K562 (cell line): ENCODE data around the gene CUTA. TPM values are rescaled to one million over a fixed set of nuclear protein-coding genes. Genes with fewer than 3 reads are reported as not detected.

Experiments
- CREM ChIP-seq: IDR thresholded peaks from 2 replicates; pipeline ENCODE4 v1.6.1; 2014; ENCODE audit warnings: antibody characterized with exemption, low read depth
- CSDE1 ChIP-seq, 2 experiments: fragments of 450-650 bp; IDR thresholded peaks; 2 replicates each; pipeline ENCODE4 v1.6.1; 2016; ENCODE audit warnings: mild to moderate bottlenecking in 1 of 2
- ELF2 ChIP-seq: fragments of 250-450 bp; sonication (Bioruptor Pico); IDR thresholded peaks from 2 replicates; pipeline ENCODE4 v1.5.0; 2021; ENCODE audit warnings: mild to moderate bottlenecking
- PML ChIP-seq: IDR thresholded peaks from 2 replicates; pipeline ENCODE4 v1.6.1; 2012; ENCODE audit warnings: low read length, inconsistent platforms
- POLR3A ChIP-seq: IDR thresholded peaks from 2 replicates; pipeline ENCODE4 v1.6.1; 2011; ENCODE audit warnings: borderline replicate concordance, mild to moderate bottlenecking, moderate library complexity; ENCODE audit not compliant: insufficient read length, insufficient read depth; ENCODE audit errors: extremely low read depth
- STAT5B ChIP-seq: fragments of 250-450 bp; sonication (Bioruptor Pico); IDR thresholded peaks from 2 replicates; pipeline ENCODE4 v1.8.0; 2021; ENCODE audit warnings: mild to moderate bottlenecking, inconsistent platforms
- TBL1XR1 ChIP-seq, 2 experiments: IDR thresholded peaks; 2 replicates each; pipeline ENCODE4 v1.6.1; 2012; ENCODE audit warnings: improper control_type of control experiment in 2 of 2, low read length in 2 of 2, mild to moderate bottlenecking in 1 of 2
- ZNF436 ChIP-seq: fragments of 250-450, 450-650 bp; sonication (Bioruptor Pico); formaldehyde crosslinking; IDR thresholded peaks from 2 replicates; pipeline ENCODE4 v1.7.0; 2020; ENCODE audit warnings: mild to moderate bottlenecking
- ZNF551 ChIP-seq: fragments of 250-450 bp; sonication (Bioruptor Pico); IDR thresholded peaks from 2 replicates; pipeline ENCODE4 v1.5.0; 2021; ENCODE audit warnings: mild to moderate bottlenecking, moderate library complexity
- ZNF699 ChIP-seq: fragments of 250-450 bp; sonication (Bioruptor Pico); IDR thresholded peaks from 2 replicates; pipeline ENCODE4 v1.8.0; 2021; ENCODE audit warnings: mild to moderate bottlenecking, moderate library complexity; ENCODE audit not compliant: insufficient replicate concordance
- ZNF830 ChIP-seq: fragments of 250-450 bp; sonication (Bioruptor Pico); IDR thresholded peaks from 2 replicates; pipeline ENCODE4 v1.5.0; 2021; ENCODE audit warnings: mild to moderate bottlenecking
- polyA plus RNA-seq, 8 experiments: library from polyadenylated mRNA; depleted of rRNA in 4 of 8; stranded (reverse) in 5 of 8; unstranded in 3 of 8; fragments of >200 nt; fragmentation: Nextera tagmentation in 2 of 8; fragmentation: Illumina TruSeq in 1 of 8; extraction: Ambion mirVana in 2 of 8; extraction: Trizol in 1 of 8; gene quantifications; 2 replicates each; pipeline versions ENCODE4 v1.2.1 to v1.2.3, GENCODE V29; 2011 to 2014; ENCODE audit warnings: inconsistent platforms in 1 of 8, missing spikeins in 1 of 8
- total RNA-seq, 7 experiments: library from RNA; depleted of rRNA in 6 of 7; stranded (reverse); fragments of >200 nt in 6 of 7; fragmentation: Illumina TruSeq in 2 of 7; extraction: Trizol in 2 of 7; gene quantifications; 2 replicates each; pipeline versions ENCODE4 v1.2.1 to v1.2.3, GENCODE V29; 2011 to 2021; ENCODE audit warnings: low replicate concordance in 1 of 7
- TF ChIP-seq, protein P1 (sequence below), 2 experiments: fragments of 450-650 bp; IDR thresholded peaks; 2 replicates each; pipeline ENCODE4 v1.6.1; 2018; ENCODE audit warnings: mild to moderate bottlenecking in 2 of 2, low read depth in 1 of 2; ENCODE audit not compliant: partially characterized antibody in 2 of 2
- TF ChIP-seq, protein P2 (sequence below): sonication (generic); formaldehyde crosslinking; IDR thresholded peaks from 2 replicates; pipeline ENCODE4 v1.8.0; 2022; ENCODE audit warnings: mild to moderate bottlenecking, missing genetic modification reagents
- TF ChIP-seq, protein P3 (sequence below): fragments of 450-650 bp; IDR thresholded peaks from 2 replicates; pipeline ENCODE4 v1.6.1; 2018; ENCODE audit warnings: mild to moderate bottlenecking, low read depth; ENCODE audit not compliant: partially characterized antibody
- TF ChIP-seq, protein P4 (sequence below): sonication (generic); formaldehyde crosslinking; IDR thresholded peaks from 2 replicates; pipeline ENCODE4 v1.8.1; 2023; ENCODE audit warnings: missing genetic modification reagents, mild to moderate bottlenecking, borderline replicate concordance

CUTA gene
- total and polyA plus RNA-seq, 9 of the 15 experiments (the other 6 are each of a cell fraction or from before 2014, with no cell fraction given) = 166 to 682 (median 310) TPM

DNA sequence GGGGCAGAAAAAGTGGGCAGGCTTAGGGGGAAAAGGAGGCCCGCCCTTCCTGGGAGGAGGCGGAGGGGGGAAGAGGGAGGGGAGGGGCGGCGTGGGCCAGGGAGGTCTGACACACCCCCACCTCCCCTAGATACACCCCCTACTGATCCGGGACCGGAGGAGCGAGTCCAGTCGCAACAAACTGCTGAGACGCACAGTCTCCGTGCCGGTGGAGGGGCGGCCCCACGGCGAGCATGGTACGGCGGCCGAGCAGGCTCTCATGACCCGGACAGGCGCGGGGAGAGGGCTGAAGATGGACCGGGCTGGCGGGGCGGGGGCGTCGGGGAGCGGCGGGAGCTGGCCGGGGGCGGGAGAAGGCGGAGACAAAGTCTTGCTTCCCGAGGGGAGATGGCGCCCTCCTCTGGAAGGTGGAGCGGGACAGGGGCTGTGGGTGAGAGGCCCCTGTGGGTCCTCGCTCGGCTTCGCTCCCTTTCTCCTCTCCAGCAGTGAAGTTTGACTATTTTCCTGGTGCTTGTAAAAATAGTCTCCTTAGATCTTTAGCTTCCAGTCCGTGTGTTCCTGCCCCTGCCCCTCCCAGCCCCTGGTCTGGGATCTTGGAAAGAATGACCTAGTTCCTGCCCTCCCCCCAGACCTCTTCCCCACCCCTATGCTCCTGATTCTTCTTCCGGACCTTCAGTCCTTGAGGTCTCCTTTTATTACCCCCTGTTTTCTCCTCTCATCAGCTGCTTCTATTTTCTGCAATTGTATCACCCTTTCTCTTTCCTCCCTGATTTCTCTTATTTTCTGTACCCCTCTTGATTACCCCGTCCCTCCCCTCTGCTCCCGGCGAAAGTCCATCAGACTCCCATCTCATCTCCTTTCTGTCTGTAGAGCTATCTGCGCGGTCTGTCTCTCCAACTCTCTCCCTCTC, 8.0 kb upstream of the CUTA start (continued):
- TF ChIP-seq PML (0 out of 2 replicates have a peak, but pooled peaks have one; percentile 6), TBL1XR1 (IDR thresholded peaks at IDR 0.05; ENCODE audit: low read length in 2 of 2) (no peak), CSDE1 (IDR thresholded peaks at IDR 0.05) (no peak), ZNF551 (CRISPR knock-in tag) (no peak), ZNF436 (no peak), CREM (peak; percentile 84), ZNF699 (CRISPR knock-in tag) (no peak), STAT5B (CRISPR knock-in tag) (no peak), ZNF830 (CRISPR knock-in tag) (no peak), POLR3A (no peak), ELF2 (peak; percentile 58; the same call in 1 of the 2 replicates)
- TF ChIP-seq, protein P1, sequence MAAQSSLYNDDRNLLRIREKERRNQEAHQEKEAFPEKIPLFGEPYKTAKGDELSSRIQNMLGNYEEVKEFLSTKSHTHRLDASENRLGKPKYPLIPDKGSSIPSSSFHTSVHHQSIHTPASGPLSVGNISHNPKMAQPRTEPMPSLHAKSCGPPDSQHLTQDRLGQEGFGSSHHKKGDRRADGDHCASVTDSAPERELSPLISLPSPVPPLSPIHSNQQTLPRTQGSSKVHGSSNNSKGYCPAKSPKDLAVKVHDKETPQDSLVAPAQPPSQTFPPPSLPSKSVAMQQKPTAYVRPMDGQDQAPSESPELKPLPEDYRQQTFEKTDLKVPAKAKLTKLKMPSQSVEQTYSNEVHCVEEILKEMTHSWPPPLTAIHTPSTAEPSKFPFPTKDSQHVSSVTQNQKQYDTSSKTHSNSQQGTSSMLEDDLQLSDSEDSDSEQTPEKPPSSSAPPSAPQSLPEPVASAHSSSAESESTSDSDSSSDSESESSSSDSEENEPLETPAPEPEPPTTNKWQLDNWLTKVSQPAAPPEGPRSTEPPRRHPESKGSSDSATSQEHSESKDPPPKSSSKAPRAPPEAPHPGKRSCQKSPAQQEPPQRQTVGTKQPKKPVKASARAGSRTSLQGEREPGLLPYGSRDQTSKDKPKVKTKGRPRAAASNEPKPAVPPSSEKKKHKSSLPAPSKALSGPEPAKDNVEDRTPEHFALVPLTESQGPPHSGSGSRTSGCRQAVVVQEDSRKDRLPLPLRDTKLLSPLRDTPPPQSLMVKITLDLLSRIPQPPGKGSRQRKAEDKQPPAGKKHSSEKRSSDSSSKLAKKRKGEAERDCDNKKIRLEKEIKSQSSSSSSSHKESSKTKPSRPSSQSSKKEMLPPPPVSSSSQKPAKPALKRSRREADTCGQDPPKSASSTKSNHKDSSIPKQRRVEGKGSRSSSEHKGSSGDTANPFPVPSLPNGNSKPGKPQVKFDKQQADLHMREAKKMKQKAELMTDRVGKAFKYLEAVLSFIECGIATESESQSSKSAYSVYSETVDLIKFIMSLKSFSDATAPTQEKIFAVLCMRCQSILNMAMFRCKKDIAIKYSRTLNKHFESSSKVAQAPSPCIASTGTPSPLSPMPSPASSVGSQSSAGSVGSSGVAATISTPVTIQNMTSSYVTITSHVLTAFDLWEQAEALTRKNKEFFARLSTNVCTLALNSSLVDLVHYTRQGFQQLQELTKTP (IDR thresholded peaks at IDR 0.05; ENCODE audit: low read depth in 1 of 2, partially characterized antibody in 2 of 2) = peak in 1 of 2 experiments; percentile 40
- TF ChIP-seq, protein P2, sequence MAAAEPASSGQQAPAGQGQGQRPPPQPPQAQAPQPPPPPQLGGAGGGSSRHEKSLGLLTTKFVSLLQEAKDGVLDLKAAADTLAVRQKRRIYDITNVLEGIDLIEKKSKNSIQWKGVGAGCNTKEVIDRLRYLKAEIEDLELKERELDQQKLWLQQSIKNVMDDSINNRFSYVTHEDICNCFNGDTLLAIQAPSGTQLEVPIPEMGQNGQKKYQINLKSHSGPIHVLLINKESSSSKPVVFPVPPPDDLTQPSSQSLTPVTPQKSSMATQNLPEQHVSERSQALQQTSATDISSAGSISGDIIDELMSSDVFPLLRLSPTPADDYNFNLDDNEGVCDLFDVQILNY (CRISPR knock-in tag) = no peak
- TF ChIP-seq, protein P3, sequence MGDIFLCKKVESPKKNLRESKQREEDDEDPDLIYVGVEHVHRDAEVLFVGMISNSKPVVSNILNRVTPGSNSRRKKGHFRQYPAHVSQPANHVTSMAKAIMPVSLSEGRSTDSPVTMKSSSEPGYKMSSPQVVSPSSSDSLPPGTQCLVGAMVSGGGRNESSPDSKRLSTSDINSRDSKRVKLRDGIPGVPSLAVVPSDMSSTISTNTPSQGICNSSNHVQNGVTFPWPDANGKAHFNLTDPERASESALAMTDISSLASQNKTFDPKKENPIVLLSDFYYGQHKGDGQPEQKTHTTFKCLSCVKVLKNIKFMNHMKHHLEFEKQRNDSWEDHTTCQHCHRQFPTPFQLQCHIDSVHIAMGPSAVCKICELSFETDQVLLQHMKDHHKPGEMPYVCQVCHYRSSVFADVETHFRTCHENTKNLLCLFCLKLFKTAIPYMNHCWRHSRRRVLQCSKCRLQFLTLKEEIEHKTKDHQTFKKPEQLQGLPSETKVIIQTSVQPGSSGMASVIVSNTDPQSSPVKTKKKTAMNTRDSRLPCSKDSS = no peak
- TF ChIP-seq, protein P4, sequence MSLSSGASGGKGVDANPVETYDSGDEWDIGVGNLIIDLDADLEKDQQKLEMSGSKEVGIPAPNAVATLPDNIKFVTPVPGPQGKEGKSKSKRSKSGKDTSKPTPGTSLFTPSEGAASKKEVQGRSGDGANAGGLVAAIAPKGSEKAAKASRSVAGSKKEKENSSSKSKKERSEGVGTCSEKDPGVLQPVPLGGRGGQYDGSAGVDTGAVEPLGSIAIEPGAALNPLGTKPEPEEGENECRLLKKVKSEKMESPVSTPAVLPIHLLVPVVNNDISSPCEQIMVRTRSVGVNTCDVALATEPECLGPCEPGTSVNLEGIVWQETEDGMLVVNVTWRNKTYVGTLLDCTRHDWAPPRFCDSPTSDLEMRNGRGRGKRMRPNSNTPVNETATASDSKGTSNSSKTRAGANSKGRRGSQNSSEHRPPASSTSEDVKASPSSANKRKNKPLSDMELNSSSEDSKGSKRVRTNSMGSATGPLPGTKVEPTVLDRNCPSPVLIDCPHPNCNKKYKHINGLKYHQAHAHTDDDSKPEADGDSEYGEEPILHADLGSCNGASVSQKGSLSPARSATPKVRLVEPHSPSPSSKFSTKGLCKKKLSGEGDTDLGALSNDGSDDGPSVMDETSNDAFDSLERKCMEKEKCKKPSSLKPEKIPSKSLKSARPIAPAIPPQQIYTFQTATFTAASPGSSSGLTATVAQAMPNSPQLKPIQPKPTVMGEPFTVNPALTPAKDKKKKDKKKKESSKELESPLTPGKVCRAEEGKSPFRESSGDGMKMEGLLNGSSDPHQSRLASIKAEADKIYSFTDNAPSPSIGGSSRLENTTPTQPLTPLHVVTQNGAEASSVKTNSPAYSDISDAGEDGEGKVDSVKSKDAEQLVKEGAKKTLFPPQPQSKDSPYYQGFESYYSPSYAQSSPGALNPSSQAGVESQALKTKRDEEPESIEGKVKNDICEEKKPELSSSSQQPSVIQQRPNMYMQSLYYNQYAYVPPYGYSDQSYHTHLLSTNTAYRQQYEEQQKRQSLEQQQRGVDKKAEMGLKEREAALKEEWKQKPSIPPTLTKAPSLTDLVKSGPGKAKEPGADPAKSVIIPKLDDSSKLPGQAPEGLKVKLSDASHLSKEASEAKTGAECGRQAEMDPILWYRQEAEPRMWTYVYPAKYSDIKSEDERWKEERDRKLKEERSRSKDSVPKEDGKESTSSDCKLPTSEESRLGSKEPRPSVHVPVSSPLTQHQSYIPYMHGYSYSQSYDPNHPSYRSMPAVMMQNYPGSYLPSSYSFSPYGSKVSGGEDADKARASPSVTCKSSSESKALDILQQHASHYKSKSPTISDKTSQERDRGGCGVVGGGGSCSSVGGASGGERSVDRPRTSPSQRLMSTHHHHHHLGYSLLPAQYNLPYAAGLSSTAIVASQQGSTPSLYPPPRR = no peak; the same call in 1 of the 2 replicates
